SK-N-SH (cell line): ENCODE results near the gene DCK.

Experiments
- CTCF ChIP-seq: fragments of 200-600 bp; sonication (generic); IDR thresholded peaks from 2 replicates; pipeline ENCODE4 v1.6.1; 2017; ENCODE audit warnings: antibody characterized with exemption, mild to moderate bottlenecking, moderate library complexity
- FOSL2 ChIP-seq: IDR thresholded peaks from 2 replicates; pipeline ENCODE4 v1.4.0; 2012; ENCODE audit warnings: low read depth, mild to moderate bottlenecking, moderate library complexity, borderline replicate concordance
- MAX ChIP-seq: IDR thresholded peaks from 2 replicates; pipeline ENCODE4 v1.4.0; 2012; ENCODE audit warnings: low read depth
- POLR2AphosphoS5 ChIP-seq: IDR thresholded peaks from 2 replicates; pipeline ENCODE4 v1.6.1; 2012; ENCODE audit warnings: low read depth, low read length
- RAD21 ChIP-seq: IDR thresholded peaks from 2 replicates; pipeline ENCODE4 v1.6.1; 2012; ENCODE audit warnings: mild to moderate bottlenecking, low read length
- RCOR1 ChIP-seq: fragments of 150-350 bp; IDR thresholded peaks from 2 replicates; pipeline ENCODE4 v1.6.1; 2017; ENCODE audit warnings: antibody characterized with exemption, low read length
- REST ChIP-seq: IDR thresholded peaks from 2 replicates; pipeline ENCODE4 v1.6.1; 2012; ENCODE audit warnings: mild to moderate bottlenecking, low read depth, low read length, moderate library complexity
- RFX5 ChIP-seq: IDR thresholded peaks from 2 replicates; pipeline ENCODE4 v1.6.1; 2012; ENCODE audit warnings: mild to moderate bottlenecking, improper control_type of control experiment, low read length
- RXRA ChIP-seq: IDR thresholded peaks from 2 replicates; pipeline ENCODE4 v1.4.0; 2012; ENCODE audit warnings: low read depth, mild to moderate bottlenecking, borderline replicate concordance
- SIN3A ChIP-seq: IDR thresholded peaks from 2 replicates; pipeline ENCODE4 v1.6.1; 2012; ENCODE audit warnings: low read depth, mild to moderate bottlenecking, low read length, moderate library complexity, borderline replicate concordance
- TCF12 ChIP-seq: IDR thresholded peaks from 2 replicates; pipeline ENCODE4 v1.4.0; 2012
- YY1 ChIP-seq: IDR thresholded peaks from 2 replicates; pipeline ENCODE4 v1.4.0; 2012; ENCODE audit warnings: low read depth, mild to moderate bottlenecking

GRCh38 chr4:71027611-71028010, 34.2 kb downstream of the DCK start:
- TF ChIP-seq CTCF: no peak
- TF ChIP-seq REST: no peak
- TF ChIP-seq YY1: no peak
- TF ChIP-seq POLR2AphosphoS5: no peak
- no peak for TF ChIP-seq FOSL2
- TF ChIP-seq MAX: no peak
- TF ChIP-seq RXRA: no peak
- no peak for TF ChIP-seq RCOR1
- TF ChIP-seq SIN3A: no peak
- no peak for TF ChIP-seq TCF12
- TF ChIP-seq RAD21: no peak
- TF ChIP-seq RFX5: no peak
